Loucy (cell line): ENCODE results near the gene PADI3.

Experiments used
- EZH2phosphoT487 ChIP-seq: fragments of 200-600 bp; IDR thresholded peaks from 2 replicates; pipeline ENCODE4 v1.6.1; 2018; ENCODE audit warnings: antibody characterized with exemption, mild to moderate bottlenecking, moderate library complexity, borderline replicate concordance
- TF ChIP-seq, protein P1 (sequence below): fragments of 200-600 bp; sonication (generic); conservative IDR thresholded peaks from 2 replicates; pipeline ENCODE4 v1.5.1; 2014; ENCODE audit warnings: mild to moderate bottlenecking, antibody characterized with exemption, low read length

DNA sequence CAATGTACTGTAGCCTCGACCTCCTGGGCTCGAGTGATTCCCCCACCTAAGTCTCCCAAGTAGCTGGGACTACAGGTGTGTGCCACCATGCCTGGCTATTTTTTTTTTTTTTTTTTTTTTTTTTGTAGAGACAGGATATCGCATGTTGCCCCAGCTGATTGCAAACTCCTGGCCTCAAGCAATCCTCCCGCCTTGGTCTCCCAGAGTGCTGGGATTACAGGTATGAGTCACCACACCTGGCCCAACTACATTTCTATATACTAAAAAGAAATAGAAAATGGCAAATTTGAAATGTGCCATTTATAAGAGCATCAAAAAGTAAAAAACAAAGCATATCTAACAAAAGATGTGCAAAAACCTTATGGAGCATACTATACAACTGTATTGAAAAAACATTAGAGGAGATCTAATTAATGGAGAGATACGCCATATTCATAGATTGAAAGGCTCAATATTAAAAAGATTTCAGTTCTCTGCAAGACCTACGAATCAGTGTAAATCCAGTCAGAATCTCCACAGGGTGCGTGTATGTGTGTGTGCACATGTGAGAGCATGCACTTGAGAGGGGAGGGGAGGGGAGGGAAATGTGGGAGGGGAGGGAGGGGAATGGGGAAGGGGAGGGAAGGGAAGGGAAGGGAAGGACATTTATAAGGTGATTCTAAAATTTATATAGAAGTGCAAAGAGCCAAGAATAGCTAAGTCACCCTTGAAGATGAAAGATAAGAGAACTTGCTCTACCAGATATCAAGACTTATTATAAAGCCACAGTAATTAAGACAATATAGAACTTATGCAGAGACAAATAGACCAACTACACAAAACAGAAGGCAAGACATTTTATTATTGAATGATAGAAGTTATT, 43.6 kb downstream of the PADI3 start:
- TF ChIP-seq, protein P1, sequence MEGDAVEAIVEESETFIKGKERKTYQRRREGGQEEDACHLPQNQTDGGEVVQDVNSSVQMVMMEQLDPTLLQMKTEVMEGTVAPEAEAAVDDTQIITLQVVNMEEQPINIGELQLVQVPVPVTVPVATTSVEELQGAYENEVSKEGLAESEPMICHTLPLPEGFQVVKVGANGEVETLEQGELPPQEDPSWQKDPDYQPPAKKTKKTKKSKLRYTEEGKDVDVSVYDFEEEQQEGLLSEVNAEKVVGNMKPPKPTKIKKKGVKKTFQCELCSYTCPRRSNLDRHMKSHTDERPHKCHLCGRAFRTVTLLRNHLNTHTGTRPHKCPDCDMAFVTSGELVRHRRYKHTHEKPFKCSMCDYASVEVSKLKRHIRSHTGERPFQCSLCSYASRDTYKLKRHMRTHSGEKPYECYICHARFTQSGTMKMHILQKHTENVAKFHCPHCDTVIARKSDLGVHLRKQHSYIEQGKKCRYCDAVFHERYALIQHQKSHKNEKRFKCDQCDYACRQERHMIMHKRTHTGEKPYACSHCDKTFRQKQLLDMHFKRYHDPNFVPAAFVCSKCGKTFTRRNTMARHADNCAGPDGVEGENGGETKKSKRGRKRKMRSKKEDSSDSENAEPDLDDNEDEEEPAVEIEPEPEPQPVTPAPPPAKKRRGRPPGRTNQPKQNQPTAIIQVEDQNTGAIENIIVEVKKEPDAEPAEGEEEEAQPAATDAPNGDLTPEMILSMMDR = no peak
- no peak for TF ChIP-seq EZH2phosphoT487
